GM18517 (cell line): ENCODE data around the gene OPCML.

ENCODE experiments used
- ATAC-seq: cut with Tn5 transposase; IDR thresholded peaks from one replicate; pipeline ENCODE4 v1.9.1; 2021; ENCODE audit warnings: mild to moderate bottlenecking, moderate library complexity; ENCODE audit not compliant: unreplicated experiment

Gene OPCML

GRCh38 chr11:132556316-132556715 lies 976.0 kb downstream of the OPCML start:
- ATAC-seq = no peak

- ATAC-seq = no peak
Measured at GRCh38 chr11:132555617-132556016, 976.7 kb downstream of the OPCML start.

DNA sequence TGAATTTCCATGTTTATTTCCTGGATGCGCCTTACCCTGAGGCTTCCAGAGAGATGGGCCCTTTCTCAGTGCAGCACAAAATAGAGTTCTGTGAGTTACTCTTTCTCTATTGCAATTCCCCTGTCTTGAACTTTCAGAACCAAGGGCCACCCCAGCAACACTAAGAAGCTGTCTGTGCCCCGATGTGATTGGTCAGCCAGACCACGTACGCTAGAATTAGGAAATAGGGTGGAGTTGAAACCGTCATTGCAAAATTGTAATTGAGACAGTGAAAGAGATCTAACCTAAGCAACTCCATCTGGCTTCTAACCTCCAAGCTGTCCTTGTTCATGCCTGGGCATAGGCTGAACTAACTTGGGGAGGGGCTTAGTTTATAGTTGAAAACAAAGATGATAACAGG lies 981.3 kb downstream of the OPCML start:
- no peak for ATAC-seq

DNA sequence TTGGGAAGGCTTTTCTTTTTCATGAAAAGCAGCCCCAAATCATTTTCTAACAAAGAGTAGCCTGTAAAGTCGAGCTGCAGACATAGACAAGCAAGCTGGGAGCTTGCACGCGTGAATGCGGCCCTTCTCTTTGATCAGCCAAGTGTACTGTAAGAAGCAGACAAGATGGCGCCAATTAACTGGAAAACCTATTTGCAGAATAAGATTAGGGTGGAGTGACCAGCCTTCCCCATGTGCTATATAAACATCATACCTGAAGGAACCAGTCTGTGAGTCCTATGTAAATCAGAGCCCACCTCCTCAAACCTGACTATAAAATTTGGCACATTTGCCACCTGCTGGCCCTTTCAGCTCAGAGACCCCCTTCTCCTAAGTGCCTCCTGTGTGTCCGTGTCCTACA lies 982.7 kb downstream of the OPCML start:
- no peak for ATAC-seq

GRCh38 chr11:132549001-132549400 lies 983.3 kb downstream of the OPCML start:
- no peak for ATAC-seq

DNA sequence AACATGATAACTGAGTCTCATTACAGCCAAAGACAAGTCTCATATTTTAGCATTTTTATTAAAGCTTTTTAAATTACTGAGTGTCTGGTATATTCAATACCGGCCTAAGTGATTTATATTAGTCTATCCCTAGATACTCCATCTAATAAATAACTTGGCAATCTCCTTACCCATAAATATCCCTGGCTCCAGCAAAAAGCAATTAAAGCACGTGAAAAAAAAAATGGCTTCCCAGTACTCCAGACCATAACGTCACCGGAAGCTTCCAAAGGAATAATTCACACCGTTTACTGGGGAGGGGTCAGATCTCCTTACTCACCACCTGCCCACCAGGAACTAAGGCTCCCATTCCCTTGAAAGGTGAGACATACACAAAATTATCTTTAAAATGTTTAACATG lies 988.3 kb downstream of the OPCML start:
- no peak for ATAC-seq

DNA sequence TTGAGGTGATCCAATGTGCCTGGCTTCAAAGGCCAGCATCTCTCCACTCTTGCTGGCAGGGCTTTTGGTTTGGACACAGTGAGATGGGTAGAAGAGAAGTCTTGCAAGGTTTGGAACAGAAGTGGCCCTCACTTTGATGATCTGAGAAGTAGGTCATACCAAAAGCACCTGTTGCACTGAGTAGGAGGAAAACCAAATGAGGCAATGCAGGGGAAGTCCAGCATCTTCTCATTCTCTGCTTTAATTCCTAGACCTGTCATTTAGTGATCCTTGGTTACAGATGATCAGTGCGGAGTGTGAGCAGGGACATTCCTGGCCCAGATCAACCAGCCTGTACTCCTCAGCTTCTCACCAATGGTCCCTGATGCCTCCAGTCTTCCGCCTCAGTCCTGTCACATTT lies 990.5 kb downstream of the OPCML start:
- ATAC-seq = no peak

DNA sequence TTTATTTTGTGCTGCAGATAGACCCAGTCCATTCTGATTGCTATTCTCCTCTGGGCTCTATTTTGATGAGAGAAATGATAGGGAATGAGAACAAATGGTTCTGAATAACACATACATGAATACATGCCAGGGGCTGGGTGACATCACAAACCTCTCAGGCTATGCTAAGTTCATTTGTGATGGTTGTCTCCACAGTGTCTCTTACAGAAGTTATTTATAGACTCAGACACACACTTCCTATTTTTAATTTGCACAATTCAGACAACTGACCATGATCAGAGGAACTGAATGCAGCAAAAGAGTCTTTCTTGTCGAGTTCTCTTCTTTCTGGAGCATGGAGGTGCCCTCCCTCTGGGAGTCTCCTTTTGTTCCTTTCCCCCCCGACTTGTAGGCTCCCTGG lies 991.7 kb downstream of the OPCML start:
- ATAC-seq = no peak

DNA sequence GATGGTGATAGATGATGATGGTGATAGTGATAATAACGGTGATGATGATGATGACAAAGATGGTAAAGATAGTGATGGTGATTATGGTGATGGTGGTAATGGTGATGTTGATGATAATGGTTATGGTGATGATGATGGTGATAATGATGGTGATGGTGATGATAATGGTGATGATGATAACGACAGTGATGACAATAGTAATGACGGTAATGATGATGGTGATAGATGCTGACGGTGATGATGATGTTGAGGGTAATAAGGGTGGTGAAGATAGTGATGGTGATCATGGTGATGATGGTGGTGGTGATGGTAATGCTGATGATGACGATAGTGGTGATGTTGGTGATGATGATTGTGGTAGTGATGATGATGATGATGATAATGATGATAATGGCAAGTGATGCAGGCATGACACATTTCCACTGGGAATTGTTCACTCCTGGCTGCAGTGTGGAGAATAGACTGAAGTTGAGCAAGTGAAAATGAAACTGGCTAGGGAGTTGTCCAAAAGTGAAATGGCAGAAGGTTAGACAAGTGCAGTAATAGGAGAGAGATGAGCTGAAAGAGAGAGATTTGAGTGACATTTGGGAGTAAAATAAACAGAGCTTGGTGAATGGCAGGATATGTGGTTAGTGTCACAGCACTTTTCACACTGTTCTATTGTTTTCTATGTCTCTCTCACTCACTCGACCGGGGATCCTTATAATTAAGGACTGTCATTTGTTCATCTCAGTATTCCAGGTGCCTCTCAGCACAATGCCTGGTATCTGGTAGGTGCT lies 992.5 kb downstream of the OPCML start:
- no peak for ATAC-seq

DNA sequence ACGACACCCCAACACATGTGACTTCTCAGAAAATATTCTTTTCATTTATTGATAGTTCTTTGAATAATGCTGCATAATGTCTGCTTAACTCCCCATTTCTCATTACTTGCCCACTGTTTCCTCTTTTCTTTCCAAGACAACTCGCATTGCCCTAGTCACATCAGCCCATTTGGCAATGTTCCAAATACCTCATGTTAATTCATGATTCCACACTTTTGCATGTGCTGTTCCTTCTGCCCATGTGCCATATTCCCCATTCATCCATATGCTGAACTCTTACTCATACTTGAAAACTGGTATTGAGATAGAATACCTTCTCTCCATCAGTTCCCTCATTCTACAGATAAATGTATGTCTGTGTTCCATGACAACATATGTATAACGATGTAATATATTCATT lies 993.7 kb downstream of the OPCML start:
- ATAC-seq = no peak

GRCh38 chr11:132535830-132536229 lies 996.5 kb downstream of the OPCML start:
- ATAC-seq = no peak

GRCh38 chr11:132531921-132532320 lies 1000.4 kb downstream of the OPCML start:
- no peak for ATAC-seq

DNA sequence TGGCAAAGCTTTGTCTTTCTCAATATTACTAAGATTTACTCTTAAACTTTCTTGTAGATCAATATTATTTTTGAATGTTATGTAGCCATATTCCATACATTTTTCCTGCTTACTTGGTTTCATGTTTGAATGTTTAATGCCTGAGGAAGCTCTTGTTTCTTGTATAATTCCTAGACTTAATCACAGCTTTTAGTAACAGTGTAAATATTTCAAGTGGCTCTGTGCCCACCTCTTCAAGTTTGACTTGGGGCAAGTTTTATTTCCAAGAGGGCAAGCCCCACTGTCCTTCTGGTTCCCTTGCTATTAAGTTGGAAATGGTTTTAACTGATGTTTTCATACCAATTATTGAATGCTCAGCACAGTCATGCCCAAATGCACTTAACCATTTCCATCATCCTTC lies 1004.1 kb downstream of the OPCML start:
- no peak for ATAC-seq

DNA sequence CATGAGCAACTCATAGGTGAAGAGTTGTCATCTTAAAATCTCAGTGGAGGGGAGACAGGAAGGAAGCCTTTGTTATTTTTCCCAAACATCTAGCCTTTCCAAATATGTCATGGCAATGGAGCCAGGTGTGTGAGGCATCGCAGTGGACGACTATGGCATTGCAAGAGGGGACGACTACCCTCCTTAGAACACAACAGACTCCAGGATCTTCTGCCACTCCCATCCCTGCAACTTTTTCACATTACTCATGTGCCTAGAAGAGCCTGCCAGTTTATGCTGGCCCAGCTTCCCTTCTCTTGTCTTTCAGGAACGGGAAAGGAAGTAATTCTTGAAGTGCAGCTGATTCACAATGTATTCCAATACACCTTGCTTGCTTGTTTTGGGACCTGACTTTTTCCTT lies 1008.4 kb downstream of the OPCML start:
- no peak for ATAC-seq

DNA sequence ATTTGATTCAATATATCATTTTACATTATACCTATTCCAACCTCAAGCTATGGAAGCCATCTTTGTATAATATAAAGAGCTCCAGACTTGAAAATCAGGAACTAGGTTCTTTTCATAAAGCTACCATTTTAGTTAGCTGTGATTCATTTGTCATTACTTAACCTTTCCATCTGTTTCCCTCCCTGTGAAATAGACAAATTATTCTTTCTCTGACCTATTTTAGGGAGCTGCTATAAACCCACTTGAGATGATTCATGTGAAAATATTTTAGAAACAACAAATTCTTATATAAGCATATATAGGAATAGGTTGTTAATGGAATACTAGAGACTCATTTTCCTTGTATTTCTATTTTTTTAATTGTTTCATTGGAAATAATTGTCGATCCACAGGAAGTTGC lies 1012.1 kb downstream of the OPCML start:
- no peak for ATAC-seq

GRCh38 chr11:132519241-132519815 lies 1013.0 kb downstream of the OPCML start:
- no peak for ATAC-seq

DNA sequence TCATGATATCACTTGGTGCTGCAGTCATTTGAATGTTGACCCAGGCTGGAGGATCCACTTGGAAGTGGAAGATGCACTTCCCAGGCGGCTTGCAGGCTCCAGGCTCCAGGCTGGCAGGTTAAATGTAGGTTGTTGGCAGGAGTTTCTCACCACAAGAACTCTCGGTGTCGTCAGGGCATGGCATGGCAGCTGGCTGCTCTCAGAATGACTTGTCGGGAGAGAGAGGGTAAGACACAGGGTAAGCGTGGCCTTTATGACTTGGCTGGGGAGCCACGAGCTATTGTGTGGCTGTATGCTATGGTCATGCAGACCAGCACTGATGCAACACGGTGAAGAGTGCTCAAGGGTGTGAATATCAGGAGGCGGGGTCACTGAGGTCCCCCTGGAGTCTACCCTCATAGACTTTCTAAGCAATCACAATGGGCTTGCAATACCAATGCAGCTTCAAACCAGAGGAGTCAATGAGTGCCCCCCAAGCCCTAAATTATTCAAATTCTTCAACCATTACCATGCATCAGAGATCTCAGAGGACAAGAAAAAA lies 1027.7 kb downstream of the OPCML start:
- no peak for ATAC-seq

- no peak for ATAC-seq
Measured at GRCh38 chr11:132501356-132501755, 1030.9 kb downstream of the OPCML start.

DNA sequence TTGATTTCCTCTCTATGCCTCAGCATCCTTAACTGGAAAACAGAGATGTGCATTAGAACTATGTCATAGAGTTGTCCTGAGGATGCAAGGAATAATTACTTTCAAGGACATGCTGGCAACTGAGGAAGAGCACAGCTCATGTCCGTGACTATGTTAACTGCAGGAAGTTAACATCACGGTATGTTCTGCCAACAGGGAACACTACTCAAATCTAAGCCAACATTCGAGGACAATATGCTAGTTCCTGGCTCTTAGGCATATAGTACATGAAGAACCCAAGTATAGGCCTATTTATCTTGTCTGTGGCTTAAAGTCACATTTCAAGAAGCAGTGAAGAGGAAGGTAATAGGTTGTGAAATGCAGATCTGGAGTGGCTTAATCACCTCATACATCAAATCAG lies 1032.6 kb downstream of the OPCML start:
- ATAC-seq = no peak

- ATAC-seq = no peak
Measured at GRCh38 chr11:132496341-132496740, 1036.0 kb downstream of the OPCML start.

DNA sequence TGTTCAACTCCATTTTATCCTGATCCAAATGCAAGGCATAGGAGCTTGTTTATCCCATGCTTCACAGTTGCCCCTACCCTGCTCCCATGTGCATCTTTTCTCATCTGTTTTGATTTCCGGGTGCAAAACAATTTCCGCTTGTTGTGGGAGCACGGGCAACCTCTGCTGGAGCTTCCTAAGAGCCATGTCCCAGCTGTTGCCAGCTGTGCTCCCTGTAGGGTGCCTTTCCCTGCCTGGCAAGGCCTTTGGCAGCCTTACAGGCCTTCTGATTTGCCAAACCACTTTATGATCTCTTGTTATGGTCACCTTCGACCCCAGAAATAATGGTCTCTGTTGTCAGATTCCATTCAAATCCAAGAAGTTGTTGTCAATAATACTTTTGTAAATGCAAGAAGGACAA lies 1038.5 kb downstream of the OPCML start:
- no peak for ATAC-seq

DNA sequence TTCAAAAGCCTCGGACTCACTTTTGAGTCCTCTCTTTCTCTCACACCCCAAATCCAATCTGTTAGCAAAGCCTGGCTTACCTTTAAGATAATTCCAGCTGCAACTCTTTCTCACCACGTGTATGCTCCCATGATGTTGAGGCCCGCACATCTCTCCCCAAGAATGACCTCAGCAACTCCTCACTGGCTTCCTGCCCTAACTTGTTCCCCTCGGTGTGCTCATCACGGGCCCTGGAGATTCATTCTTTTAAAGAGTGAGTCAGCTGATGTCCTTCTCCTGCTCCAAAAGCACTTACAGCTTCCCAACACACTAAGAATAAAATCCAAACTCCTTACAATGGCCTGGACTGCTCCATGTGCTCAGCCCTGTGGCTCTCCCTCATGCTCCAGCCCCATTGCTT lies 1041.3 kb downstream of the OPCML start:
- no peak for ATAC-seq

DNA sequence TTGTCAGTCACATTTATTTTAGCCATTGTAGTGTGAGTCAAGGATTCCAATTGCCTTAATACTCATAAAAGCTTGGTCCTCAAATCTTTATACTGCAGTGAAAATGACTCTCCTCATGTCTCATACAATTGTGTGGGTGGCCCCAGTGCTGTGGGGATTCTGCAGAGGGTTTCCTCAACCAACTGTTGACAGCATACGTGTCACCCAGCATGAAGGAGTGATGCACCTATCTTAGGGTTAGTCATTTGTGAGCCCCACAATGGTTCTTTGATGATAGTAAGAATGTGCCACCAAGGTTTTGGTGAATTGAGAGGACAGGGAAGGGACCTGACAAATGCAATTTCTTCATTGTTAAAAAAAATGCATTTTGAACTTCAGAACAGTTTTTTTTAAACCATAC lies 1046.2 kb downstream of the OPCML start:
- ATAC-seq = no peak
